NCI-H82 (cell line): ENCODE data around the gene CYP27B1.

Experiments used
- DNase-seq: peaks from one replicate; lab custom pipeline; 2025; lab: John Stamatoyannopoulos, UW

The CYP27B1 gene

GRCh38 chr12:57735952-57736740, 30.7 kb downstream of the CYP27B1 start:
- peak; percentile 73 for DNase-seq

DNA sequence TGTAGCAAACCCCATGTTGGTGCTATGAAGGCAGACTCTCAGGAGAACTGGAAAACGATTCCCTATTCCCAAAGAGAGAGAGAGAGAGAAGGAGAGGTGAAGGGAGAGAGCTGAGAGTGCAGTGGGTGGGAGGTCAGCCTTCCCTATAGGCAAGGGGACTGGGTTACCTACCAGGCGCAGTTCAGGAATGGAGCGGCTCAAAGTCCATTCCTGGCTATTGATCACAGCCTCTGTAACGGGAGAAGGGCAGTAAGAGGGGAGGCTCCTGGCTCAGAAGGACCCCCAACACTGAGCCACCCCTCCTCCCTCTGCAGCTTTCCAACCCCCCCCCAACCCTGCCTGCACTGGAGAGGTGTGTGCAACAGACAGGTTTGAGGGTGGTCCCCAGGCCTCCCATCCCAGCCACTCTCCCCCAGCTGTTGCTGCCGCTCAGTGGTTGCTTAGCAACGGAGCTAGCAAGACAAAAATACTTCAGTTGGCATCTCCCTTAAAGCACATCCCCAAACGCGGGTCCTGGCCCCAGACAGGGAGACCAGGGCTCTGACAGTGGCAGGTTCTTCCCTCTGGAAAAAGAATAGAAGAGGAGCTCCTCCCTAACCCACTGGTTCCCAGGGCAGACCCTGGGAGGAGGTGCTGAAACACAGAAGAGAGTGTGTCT, 31.6 kb downstream of the CYP27B1 start:
- DNase-seq = peak; percentile 59

DNA sequence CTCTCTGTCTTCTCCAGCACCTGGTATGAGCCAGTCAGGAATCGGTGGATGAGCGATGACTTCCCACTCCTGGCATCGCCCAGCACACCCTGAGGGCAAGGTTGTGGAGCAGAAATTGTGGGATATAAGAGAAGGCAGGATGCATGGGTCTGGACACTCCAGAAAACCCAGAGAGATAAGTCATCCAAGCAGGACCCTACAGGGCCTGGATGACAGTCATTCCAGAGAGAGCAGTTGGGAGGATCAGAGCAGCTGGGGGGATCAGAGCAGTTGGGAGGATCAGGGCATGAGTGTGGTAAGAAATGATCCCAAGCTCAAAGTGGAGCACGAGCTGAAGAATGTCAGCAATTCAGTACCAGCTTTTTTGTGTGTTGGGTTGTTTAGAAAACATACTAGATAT, 32.3 kb downstream of the CYP27B1 start:
- DNase-seq = peak; percentile 50

DNA sequence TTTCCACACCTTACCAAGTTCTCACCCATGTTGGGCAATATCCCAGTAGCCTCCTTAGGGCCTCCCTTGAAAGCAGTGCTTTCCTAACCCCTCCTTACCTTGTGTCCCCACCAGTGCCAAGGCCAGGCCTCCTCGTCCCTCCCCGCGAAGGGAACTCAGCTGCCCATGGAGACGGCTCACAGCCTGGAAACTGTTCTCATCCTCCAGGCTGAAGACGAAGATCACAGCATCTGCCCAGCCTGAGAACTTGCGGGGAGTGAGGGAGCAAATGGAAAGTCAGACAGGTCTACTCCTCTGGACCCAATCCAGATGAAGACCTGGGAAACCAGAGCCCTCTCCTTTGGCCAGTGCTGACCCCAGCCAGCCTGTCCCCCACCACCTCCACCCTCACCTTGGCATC, 33.0 kb downstream of the CYP27B1 start:
- DNase-seq = no peak

DNA sequence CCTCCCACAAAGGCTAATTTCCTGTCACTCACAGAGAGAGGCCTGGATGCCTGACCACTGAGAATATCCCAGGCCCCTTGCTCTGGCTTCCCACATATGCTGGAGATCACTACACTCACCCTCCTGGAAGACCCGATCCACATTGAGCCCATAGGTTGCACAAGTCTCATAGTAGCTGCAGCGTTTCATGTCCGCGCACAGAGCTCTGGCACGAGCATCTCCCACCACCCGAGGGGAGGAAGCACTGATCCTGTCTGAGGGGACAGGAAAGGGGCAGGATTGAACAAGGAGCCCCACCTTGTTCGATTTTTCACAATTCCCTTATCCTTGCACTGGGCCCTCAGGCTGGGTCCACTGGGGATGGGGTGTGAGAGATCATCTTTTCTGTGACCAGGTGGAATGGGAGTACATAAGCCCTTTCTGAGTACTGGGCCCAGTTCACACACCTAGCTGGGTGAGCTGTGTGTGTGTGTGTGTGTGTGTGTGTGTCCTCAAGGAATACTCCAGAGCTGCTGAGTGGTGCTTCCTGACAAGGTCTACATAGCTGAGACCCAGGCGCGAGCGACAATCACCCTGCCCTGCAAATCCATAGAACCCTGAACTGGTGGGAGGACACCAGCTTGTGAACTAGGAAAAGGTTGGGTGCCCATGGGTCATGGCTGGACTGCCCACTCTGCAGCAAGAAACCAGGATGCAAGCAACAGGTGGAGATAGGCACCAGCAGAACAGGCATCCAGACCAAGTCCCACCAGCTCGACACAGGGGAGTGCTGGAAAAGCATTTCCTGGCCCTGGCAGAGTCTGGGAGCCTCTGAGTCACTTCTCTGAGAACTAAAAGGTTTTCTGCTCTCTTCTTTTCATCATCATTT, 33.9 kb downstream of the CYP27B1 start:
- DNase-seq = no peak

DNA sequence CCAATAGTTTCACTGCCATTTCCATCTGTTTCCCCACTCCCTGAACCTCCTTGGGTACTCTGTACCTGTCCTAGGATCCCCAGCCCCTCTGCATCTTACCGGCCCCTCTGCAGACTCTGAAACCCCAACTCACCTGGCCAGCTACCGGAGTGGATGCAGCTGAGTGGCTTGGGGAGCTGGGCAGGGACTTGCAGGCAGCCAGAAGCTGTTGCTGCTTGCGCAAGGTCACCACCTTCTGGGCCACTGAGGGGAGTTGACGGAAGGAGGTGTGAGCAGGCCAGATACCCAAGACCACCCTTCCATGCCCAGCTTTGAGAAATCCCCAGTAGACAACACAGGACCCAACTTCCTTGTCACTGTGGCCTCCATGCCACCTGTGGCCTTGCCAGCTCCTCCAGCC, 34.6 kb downstream of the CYP27B1 start:
- DNase-seq = no peak

GRCh38 chr12:57731411-57732080, 35.3 kb downstream of the CYP27B1 start:
- no peak for DNase-seq

DNA sequence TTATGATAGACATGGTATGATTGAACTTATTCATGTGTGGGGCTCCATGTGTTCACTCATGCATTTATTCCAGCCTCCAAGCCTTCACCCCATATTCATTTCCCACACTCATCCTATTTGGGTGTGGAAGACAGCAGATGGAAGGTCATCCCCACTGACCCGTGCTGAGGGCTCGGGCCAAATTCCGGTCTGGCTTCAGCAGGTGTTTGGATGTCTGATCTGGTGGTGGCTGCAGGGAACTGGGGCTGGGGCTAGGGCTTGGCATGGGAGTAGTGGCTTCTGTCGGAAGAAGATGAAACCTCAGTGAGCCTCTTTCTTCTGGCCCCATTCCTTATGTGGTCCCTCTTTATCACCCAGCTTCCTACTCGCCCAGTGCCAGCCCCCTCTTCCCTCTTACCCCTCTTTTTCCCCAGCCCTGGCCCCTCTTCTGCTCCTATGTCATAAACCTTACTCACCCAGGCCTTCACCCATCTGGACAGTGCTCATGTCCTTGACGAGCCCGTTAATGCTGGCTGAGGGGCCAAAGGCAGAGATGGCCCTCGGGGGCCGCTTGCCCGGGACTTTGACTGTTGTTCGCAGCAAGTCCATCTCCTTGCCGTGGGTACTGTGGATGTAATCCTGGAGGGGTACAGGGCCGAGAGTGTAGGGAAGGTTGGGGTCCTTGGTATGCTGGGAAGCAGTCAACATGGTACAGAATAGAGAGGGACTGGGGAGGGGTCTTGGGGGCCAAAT, 36.4 kb downstream of the CYP27B1 start:
- no peak for DNase-seq

- no peak for DNase-seq
These were observed 37.5 kb downstream of the CYP27B1 start for GRCh38 chr12:57729321-57729844.

DNA sequence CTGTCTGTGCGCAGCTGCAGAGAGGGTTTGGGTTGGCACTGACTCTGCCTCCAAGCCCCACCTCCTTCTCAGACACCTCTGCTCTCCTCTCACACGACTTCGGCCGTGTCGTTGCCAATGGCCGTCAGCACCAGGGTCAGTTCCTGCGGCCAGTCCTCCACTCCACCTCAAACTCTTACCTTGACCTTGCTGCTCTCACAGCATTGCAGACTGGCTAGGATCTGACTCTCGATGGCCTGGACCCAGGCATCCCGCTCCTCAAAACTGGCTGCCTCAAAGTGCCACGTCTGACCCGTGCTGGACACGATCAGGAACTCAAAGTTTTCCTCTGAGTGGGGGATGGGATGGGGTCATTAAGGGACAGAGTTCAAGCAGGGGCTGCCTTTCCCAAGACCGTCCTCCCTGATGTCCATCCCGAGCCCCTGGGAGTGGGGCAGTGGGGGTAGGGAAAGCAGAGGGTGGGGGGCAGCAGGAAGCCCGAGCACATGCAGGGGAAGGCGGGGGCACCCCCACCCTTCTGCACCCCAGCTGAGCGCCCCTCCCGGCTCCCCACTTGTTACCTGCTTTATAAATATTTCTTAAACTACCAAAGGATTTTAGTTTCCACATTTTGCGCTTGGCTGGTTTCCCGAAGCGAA, 39.0 kb downstream of the CYP27B1 start:
- DNase-seq = no peak

DNA sequence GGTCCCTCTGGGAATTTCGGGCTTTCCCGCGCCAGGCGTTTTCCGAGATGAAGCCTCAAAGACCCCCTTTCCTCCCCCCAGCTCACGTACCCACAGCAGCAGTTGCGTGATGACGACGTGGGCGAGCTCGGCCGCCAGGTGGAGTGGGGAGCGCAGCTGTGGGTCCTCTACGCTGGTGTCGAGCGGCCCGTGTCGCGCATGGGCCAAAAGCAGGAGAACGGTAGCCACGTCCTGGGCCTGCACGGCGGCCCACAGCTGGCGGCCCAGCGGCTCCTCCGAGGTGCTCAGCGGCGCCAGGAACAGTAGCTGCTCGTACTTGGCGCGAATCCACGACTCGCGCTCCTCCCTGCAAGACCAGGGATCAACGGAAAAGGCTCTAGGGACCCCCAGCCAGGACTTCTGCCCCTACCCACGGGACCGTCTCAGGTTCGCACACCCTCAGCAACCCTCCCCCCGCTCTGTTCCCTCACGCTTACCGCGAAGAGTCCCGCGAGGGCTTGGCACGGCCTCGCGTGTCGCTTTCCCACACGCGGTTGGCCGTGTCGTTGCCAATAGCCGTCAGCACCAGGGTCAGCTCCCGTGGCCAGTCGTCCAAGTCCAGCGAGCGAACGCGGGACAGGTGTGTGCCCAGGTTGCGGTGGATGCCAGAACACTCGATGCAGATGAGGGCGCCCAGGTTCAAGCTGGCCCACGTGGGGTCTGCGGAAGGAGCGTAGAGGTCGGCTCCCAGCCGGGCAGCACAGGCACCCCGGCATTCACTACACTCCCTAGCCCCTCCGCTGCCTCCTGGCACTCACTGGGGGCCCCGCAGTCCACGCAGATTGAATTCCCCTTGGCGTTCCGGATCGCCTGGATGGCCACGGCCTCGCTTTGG, 39.8 kb downstream of the CYP27B1 start:
- DNase-seq = no peak

DNA sequence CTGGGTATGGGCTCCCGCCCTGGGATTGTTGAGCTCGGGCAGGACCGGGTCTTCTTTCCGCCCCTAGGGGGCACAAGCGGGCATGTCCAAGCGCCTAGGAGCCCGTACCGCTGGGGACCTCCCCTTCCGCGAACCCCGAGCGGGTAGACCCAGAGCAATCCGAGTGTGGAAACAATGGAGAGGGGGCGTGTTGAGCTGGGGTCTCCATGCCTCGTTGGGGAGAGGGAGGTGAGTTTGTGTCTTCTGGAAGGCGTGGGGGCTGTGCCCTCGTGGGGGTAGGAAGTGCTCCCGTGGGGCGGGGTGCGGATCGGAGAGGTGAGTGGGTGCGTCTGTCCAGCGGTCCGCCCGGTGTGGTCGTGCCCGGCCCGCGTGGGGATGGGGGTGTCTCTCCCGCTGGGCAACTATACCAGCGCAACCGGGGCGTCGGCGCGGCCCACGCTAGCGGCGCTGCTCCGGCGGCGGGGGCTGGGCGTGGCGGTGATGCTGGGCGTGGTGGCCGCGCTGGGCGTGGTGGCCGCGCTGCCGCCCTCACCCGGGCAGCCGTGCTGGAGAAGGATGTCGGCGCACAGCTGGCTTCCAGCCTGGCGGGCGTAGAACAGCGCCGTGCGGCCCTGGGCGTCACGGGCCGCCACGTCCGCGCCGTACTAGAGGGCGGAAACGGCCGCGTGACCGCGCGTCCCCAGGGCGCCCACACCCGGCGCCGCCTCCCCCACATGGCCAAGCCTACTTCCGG, 40.6 kb downstream of the CYP27B1 start:
- DNase-seq = peak; percentile 95

- DNase-seq = no peak
These were observed 41.1 kb downstream of the CYP27B1 start for GRCh38 chr12:57725851-57726150.

DNA sequence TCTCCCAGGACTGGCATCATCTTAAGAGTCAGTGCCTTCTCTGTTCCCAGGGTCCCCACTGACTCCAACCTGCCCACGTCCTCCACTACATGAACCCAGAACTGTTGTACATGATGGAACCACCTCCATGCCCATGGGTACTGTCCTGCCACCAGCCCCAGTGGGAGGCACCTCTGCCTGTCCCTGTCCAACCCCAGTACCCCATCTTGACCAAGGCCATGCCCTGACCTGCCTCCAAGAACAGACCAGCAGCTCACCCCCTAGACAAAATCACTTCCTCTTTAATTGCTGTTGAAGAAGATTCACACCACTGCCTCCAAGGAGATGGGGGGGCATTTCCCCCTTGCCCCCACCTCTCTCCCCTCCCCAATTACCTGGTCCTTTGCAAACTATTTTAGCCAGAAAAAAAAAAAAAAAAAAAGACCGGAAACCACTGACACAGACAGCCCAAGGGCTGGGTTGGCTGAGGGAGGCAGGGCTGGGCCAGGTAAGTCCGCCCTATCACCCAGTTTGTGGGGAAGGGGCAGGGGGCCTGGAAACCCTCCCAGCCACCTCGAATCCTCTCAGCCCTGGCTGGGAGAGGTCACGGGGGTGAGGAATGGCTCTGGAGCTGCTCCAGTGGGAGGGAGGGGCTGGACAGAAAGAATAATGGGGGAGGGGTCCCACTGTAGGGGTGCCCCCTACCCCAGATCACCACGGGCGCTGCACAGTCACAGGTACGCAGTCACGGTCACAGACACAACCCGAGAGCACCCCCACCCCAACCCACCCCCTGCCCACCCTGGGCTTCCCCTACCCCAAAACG, 41.7 kb downstream of the CYP27B1 start:
- DNase-seq = no peak

DNA sequence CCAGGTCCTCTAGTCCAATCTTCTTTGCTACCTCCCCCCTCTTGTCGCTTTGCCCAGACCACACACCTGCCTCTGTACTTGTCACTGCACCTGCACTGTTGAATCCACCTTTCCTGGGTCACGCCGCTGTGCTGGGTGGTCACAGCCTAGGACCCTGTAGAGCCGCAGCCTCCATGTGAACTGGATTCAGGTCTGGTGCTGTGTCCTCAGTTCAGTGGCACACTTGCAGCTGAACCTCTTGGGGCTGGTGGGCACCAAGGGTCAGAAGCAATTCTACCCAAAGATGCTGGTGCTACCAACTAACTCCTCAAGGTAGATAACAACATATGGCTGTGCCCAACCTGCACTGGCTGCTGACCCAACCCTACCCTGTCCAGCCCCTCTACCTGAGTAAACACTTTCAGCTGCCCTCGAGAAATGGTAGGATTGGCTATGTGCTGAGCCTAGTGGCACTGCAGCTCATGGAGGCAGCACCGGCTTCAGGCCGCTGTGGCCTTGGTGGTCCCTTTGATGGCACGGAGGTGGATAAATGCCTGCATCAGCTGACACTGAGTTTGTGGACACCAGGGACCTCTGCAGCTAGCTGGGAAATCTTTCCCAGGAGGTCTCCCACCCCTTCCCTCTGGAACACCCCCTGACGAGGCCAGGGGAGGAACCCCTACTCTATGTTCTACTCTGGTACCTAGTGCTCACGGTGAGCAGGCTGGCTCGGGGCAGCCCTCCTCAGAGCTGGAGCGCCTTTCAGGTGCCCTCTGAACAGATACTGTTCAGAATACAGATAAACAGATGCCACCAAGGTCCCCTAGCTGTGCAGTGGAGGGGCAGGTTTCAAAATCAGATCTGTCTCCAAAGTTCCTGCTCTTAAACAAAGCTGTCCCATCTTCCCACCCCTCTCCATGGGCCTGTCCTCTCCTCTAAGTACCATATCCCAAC, 42.6 kb downstream of the CYP27B1 start:
- DNase-seq = no peak

- no peak for DNase-seq
These were observed 43.3 kb downstream of the CYP27B1 start for GRCh38 chr12:57723630-57723962.
